HL-60 (cell line): Measurements from ENCODE around the gene PRKD1.

Experiments
- GABPA ChIP-seq: IDR thresholded peaks from 2 replicates; pipeline ENCODE4 v1.6.1; 2012; ENCODE audit warnings: low read depth
- POLR2AphosphoS5 ChIP-seq: IDR thresholded peaks from 2 replicates; pipeline ENCODE4 v1.6.1; 2012; ENCODE audit warnings: low read depth
- SPI1 ChIP-seq: IDR thresholded peaks from 2 replicates; pipeline ENCODE4 v1.6.1; 2012; ENCODE audit warnings: low read depth, mild to moderate bottlenecking, borderline replicate concordance
- TF ChIP-seq, protein P1 (sequence below): IDR thresholded peaks from one replicate; pipeline ENCODE4 v1.5.1; 2011; ENCODE audit warnings: low read length, control low read depth, inconsistent platforms; ENCODE audit not compliant: insufficient read depth

DNA sequence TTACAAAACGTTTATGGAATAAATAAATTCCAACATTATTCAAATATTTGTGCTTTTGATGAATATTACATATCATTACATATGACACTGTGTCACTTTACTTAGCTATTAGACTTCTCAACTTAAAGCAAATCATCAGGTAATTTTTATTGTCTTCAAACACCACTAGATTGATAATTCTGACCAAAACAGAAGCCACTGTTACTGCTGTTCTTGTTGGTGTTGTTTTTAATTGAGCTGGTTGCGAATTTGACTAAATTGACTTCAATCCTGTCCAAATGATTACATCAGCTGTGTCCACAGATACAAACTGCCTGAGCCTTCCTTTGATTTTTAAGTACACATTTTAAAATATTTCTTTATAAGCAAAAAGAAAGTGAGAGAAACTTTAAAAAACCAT lies 29.2 kb downstream of the PRKD1 start:
- TF ChIP-seq, protein P1, sequence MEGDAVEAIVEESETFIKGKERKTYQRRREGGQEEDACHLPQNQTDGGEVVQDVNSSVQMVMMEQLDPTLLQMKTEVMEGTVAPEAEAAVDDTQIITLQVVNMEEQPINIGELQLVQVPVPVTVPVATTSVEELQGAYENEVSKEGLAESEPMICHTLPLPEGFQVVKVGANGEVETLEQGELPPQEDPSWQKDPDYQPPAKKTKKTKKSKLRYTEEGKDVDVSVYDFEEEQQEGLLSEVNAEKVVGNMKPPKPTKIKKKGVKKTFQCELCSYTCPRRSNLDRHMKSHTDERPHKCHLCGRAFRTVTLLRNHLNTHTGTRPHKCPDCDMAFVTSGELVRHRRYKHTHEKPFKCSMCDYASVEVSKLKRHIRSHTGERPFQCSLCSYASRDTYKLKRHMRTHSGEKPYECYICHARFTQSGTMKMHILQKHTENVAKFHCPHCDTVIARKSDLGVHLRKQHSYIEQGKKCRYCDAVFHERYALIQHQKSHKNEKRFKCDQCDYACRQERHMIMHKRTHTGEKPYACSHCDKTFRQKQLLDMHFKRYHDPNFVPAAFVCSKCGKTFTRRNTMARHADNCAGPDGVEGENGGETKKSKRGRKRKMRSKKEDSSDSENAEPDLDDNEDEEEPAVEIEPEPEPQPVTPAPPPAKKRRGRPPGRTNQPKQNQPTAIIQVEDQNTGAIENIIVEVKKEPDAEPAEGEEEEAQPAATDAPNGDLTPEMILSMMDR = no peak
- TF ChIP-seq POLR2AphosphoS5 (no peak), GABPA (no peak), SPI1 (no peak)
